CD14-positive monocyte (primary cell): ENCODE data around the gene ZMYND10. TPM values are rescaled to one million over a fixed set of nuclear protein-coding genes. Genes with fewer than 3 reads are reported as not detected.

Source experiments
- DNase-seq, 3 donors: peaks; one replicate each; pipeline ENCODE4 v3.0.0-alpha.2; 2011 to 2022
- H2AFZ ChIP-seq: 2 replicates; pipeline ENCODE4 v1.6.0; 2012; ENCODE audit warnings: mild to moderate bottlenecking, low read depth, low read length, inconsistent platforms; ENCODE audit not compliant: insufficient read depth, poor library complexity, severe bottlenecking
- H3K27ac ChIP-seq, 2 donors: 1 replicate in 1 of 2; 2 replicates in 1 of 2; pipeline ENCODE4 v1.5.1; 2012 to 2013; ENCODE audit warnings: low read length in 2 of 2, control low read depth in 1 of 2, inconsistent platforms in 1 of 2, low read depth in 1 of 2, mild to moderate bottlenecking in 1 of 2
- H3K27me3 ChIP-seq, 2 donors: one replicate each; pipeline versions ENCODE4 v1.6.0 to v1.6.1; 2011 to 2013; ENCODE audit warnings: low read length in 2 of 2; ENCODE audit not compliant: control insufficient read depth in 2 of 2, insufficient read depth in 2 of 2
- H3K36me3 ChIP-seq, 2 donors: replicated peaks in 1 of 2; 1 replicate in 1 of 2; 2 replicates in 1 of 2; pipeline versions ENCODE4 v1.5.1 to v1.6.1; 2012 to 2013; ENCODE audit warnings: low read length in 2 of 2, control low read depth in 1 of 2, inconsistent platforms in 1 of 2, mild to moderate bottlenecking in 1 of 2; ENCODE audit not compliant: insufficient read depth in 2 of 2, control insufficient read depth in 1 of 2
- H3K4me1 ChIP-seq, 2 donors: 1 replicate in 1 of 2; 2 replicates in 1 of 2; pipeline versions ENCODE4 v1.5.1 to v1.6.1; 2012 to 2013; ENCODE audit warnings: low read length in 2 of 2, control low read depth in 1 of 2, inconsistent platforms in 1 of 2, mild to moderate bottlenecking in 1 of 2, moderate library complexity in 1 of 2; ENCODE audit not compliant: insufficient read depth in 2 of 2, control insufficient read depth in 1 of 2
- H3K4me2 ChIP-seq: replicated peaks from 2 replicates; pipeline ENCODE3; 2012; ENCODE audit warnings: low read length, moderate library complexity, mild to moderate bottlenecking; ENCODE audit not compliant: poor library complexity, severe bottlenecking; ENCODE audit errors: extremely low read depth
- H3K4me3 ChIP-seq, 3 experiments: fragments of 200-600 bp in 1 of 3; sonication (generic) in 1 of 3; replicated peaks in 1 of 3; 1 replicate in 2 of 3; 2 replicates in 1 of 3; pipeline ENCODE4 v1.5.1; 2011 to 2013; ENCODE audit warnings: low read length in 3 of 3, mild to moderate bottlenecking in 3 of 3, control low read depth in 2 of 3, low read depth in 2 of 3, inconsistent platforms in 1 of 3, moderate library complexity in 1 of 3
- H3K79me2 ChIP-seq: 2 replicates; pipeline ENCODE4 v1.6.0; 2012; ENCODE audit warnings: mild to moderate bottlenecking, control low read depth, inconsistent platforms, low read length, moderate library complexity; ENCODE audit not compliant: insufficient read depth
- H3K9ac ChIP-seq: 2 replicates; pipeline ENCODE4 v1.6.0; 2017; ENCODE audit warnings: low read length, mild to moderate bottlenecking; ENCODE audit not compliant: insufficient read depth, poor library complexity, severe bottlenecking
- H3K9me3 ChIP-seq, 2 donors: replicated peaks in 1 of 2; 1 replicate in 1 of 2; 2 replicates in 1 of 2; pipeline versions ENCODE4 v1.5.1 to v1.6.1; 2012 to 2013; ENCODE audit warnings: low read length in 2 of 2, control low read depth in 1 of 2; ENCODE audit not compliant: control insufficient read depth in 1 of 2, insufficient read depth in 1 of 2
- H4K20me1 ChIP-seq: 2 replicates; pipeline ENCODE4 v1.6.0; 2012; ENCODE audit warnings: mild to moderate bottlenecking, low read length, control low read depth, moderate library complexity; ENCODE audit not compliant: insufficient read depth
- H3K27ac Mint-ChIP-seq, 7 donors: one replicate each; pipeline ENCODE4 v1.8.0; 2020; ENCODE audit warnings: mild to moderate bottlenecking in 7 of 7, mixed read lengths in 7 of 7, moderate library complexity in 6 of 7, inconsistent platforms in 2 of 7
- H3K27me3 Mint-ChIP-seq, 3 donors: one replicate each; pipeline ENCODE4 v1.8.0; 2021 to 2022; ENCODE audit warnings: low read depth in 3 of 3, mild to moderate bottlenecking in 3 of 3, mixed read lengths in 3 of 3, moderate library complexity in 3 of 3, inconsistent platforms in 1 of 3
- H3K36me3 Mint-ChIP-seq, 2 donors: one replicate each; pipeline ENCODE4 v1.8.0; 2020; ENCODE audit warnings: mixed read lengths in 2 of 2, inconsistent platforms in 1 of 2, mild to moderate bottlenecking in 1 of 2
- H3K4me1 Mint-ChIP-seq: one replicate; pipeline ENCODE4 v1.8.0; 2020; ENCODE audit warnings: mild to moderate bottlenecking, mixed read lengths
- H3K4me3 Mint-ChIP-seq, 2 donors: one replicate each; pipeline ENCODE4 v1.8.0; 2020; ENCODE audit warnings: mild to moderate bottlenecking in 2 of 2, mixed read lengths in 2 of 2, moderate library complexity in 1 of 2
- H3K9me3 Mint-ChIP-seq, 7 donors: one replicate each; pipeline ENCODE4 v1.8.0; 2020 to 2022; ENCODE audit warnings: mixed read lengths in 7 of 7, mild to moderate bottlenecking in 6 of 7, moderate library complexity in 6 of 7, inconsistent platforms in 2 of 7
- WGBS: methylation state at CpG from one replicate; pipeline ENCODE4 v1.1.5; 2013; ENCODE audit warnings: missing lambda C conversion rate; ENCODE audit not compliant: insufficient coverage; 5-methylcytosine and 5-hydroxymethylcytosine counted together
- intact Hi-C, 2 donors: fragments of 100-400 bp; cut with micrococcal nuclease; formaldehyde crosslinking; loops; one replicate each; pipeline versions ENCODE4 v1.15.0 to v1.15.1; 2023
- polyA plus RNA-seq, 3 donors: library from polyadenylated mRNA; depleted of rRNA in 1 of 3; unstranded in 2 of 3; stranded (reverse) in 1 of 3; fragments of 300-500 nt in 2 of 3; fragments of >200 nt in 1 of 3; fragmentation: Illumina TruSeq in 2 of 3; gene quantifications; 1 replicate in 2 of 3; 2 replicates in 1 of 3; pipeline ENCODE4 v1.2.3, GENCODE V29; 2012 to 2021
- TF ChIP-seq, protein P1 (sequence below): fragments of 200-600 bp; IDR thresholded peaks from one replicate; pipeline ENCODE4 v1.8.0; 2022; ENCODE audit warnings: antibody characterized with exemption, mild to moderate bottlenecking

Gene ZMYND10
- polyA plus RNA-seq, 3 donors = 0.12 to 1.7 (median 0.19) TPM

- no peak overlapping the region for H2AFZ ChIP-seq
- Mint-ChIP-seq H3K4me3 (peak overlapping the region; percentile 86 to 94), H3K4me1 (peaks cover 74% of the 10 kb centered on the region), H3K27me3 (peaks cover 0 to 5% (median 2%) of the 10 kb centered on the region in 3 donors), H3K27ac (peak overlapping the region in 3 of 7 donors; percentile 74 to 87 (median 80)), H3K9me3 (no peaks in the 10 kb centered on the region), H3K36me3 (peaks cover 22 to 41% of the 10 kb centered on the region in 2 donors)
- H3K9me3 ChIP-seq = no peaks in the 10 kb centered on the region
- peak overlapping the region; percentile 87 for H3K4me2 ChIP-seq
- H4K20me1 ChIP-seq = peaks cover 2% of the 10 kb centered on the region
- H3K27me3 ChIP-seq = no peaks in the 10 kb centered on the region
- TF ChIP-seq, protein P1, sequence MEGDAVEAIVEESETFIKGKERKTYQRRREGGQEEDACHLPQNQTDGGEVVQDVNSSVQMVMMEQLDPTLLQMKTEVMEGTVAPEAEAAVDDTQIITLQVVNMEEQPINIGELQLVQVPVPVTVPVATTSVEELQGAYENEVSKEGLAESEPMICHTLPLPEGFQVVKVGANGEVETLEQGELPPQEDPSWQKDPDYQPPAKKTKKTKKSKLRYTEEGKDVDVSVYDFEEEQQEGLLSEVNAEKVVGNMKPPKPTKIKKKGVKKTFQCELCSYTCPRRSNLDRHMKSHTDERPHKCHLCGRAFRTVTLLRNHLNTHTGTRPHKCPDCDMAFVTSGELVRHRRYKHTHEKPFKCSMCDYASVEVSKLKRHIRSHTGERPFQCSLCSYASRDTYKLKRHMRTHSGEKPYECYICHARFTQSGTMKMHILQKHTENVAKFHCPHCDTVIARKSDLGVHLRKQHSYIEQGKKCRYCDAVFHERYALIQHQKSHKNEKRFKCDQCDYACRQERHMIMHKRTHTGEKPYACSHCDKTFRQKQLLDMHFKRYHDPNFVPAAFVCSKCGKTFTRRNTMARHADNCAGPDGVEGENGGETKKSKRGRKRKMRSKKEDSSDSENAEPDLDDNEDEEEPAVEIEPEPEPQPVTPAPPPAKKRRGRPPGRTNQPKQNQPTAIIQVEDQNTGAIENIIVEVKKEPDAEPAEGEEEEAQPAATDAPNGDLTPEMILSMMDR = no peak
- H3K4me1 ChIP-seq = peaks cover 71 to 81% of the 10 kb centered on the region in 2 donors
- peak overlapping the region; percentile 60 to 90 (median 77) for H3K4me3 ChIP-seq
- H3K79me2 ChIP-seq = peaks cover 21% of the 10 kb centered on the region
- DNase-seq = no peak
- H3K36me3 ChIP-seq = peaks cover 0 to 28% of the 10 kb centered on the region in 2 donors
- 97% methylated on average over 26 of the region's 29 CpGs for WGBS
- intact Hi-C loops = loop anchor here (2.0 kb wide), 1 partner anchor 21 kb away; the partner anchor contains the start of genes HYAL3 (in 2 of the 2) and NAA80 (in 2 of the 2)
- peak overlapping the region; percentile 90 for H3K9ac ChIP-seq
- peak overlapping the region; percentile 18 to 81 for H3K27ac ChIP-seq
Measured at GRCh38 chr3:50319894-50320625, 25.5 kb downstream of the ZMYND10 start.

DNA sequence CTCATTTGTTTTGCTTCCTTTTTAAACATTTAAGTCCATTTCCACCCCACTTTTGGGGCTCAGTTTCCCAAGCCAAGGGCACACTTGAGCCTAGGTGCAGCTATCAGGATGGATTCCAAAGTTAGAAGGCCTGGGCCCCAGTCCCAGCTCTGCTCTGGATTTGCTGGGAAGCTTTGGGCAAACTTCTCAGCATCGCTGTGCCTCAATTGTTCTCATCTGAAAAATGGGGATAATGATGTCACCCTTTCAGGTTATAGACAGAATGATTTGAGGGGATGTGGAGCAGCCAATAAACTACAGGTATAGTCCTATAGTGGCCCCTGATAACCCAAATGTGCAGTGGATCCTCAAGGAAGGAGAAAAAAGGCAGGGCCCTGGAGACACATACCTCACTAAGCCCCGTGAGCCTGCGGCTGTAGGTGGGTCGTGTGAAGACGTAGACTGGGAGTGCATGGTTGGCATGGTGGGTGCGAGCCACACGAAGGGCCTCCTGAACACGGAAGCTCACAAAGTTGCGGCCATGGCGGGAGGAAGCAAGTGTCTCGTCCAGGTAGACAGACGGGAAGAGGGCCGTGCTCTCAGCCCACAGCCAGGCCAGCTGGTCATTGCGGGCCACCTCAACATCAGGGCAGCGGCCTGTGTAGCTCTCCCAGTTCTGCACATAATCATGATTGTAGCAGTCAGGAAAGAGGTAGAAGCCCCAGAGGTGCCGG, 26.2 kb downstream of the ZMYND10 start:
- TF ChIP-seq, protein P1 = no peak
- Mint-ChIP-seq H3K36me3 (peaks cover 20 to 39% of the 10 kb centered on the region in 2 donors), H3K9me3 (no peaks in the 10 kb centered on the region), H3K27ac (peak overlapping the region in 5 of 7 donors; percentile 79 to 92 (median 85)), H3K27me3 (peaks cover 0 to 6% (median 2%) of the 10 kb centered on the region in 3 donors), H3K4me3 (peak overlapping the region; percentile 66 to 85), H3K4me1 (peaks cover 67% of the 10 kb centered on the region)
- H3K9ac ChIP-seq = peak overlapping the region; percentile 54
- peak overlapping the region; percentile 80 for H2AFZ ChIP-seq
- H3K4me3 ChIP-seq = peak overlapping the region in 1 of 3 experiments; percentile 90
- H3K4me1 ChIP-seq = peaks cover 64 to 74% of the 10 kb centered on the region in 2 donors
- H3K79me2 ChIP-seq = peaks cover 21% of the 10 kb centered on the region
- no peaks in the 10 kb centered on the region for H3K9me3 ChIP-seq
- H4K20me1 ChIP-seq = no peaks in the 10 kb centered on the region
- WGBS = 98% methylated on average over 15 of the region's 16 CpGs
- H3K27me3 ChIP-seq = no peaks in the 10 kb centered on the region
- peak overlapping the region; percentile 87 for H3K4me2 ChIP-seq
- H3K36me3 ChIP-seq = peaks cover 0 to 29% of the 10 kb centered on the region in 2 donors
- intact Hi-C loops = no loop called here
- DNase-seq = no peak
- peak overlapping the region; percentile 18 to 81 for H3K27ac ChIP-seq
